ENCODE results near the gene LRWD1.
"Not testable (repeated sequence)": the region's sequence is repeated elsewhere in the genome, so short reads cannot be mapped to it uniquely, and the experiment has no call there.

Gene LRWD1

GRCh38 chr7:102469351-102469971 lies 4.7 kb downstream of the LRWD1 start:
- DNase-seq: no peak

- DNase-seq: no peak
Observed at GRCh38 chr7:102469972-102470825, 5.4 kb downstream of the LRWD1 start.

GRCh38 chr7:102471791-102472125 lies 7.0 kb downstream of the LRWD1 start:
- no peak for DNase-seq

GRCh38 chr7:102472126-102473041 lies 7.6 kb downstream of the LRWD1 start:
- no peak for DNase-seq

- DNase-seq: no peak
Observed at GRCh38 chr7:102473271-102473991, 8.6 kb downstream of the LRWD1 start.

GRCh38 chr7:102474116-102474515 lies 9.3 kb downstream of the LRWD1 start:
- DNase-seq: not testable (repeated sequence)

GRCh38 chr7:102474736-102475435 lies 10.1 kb downstream of the LRWD1 start:
- DNase-seq: not testable (repeated sequence)

- not testable (repeated sequence) for DNase-seq
Observed at GRCh38 chr7:102478314-102479208, 13.8 kb downstream of the LRWD1 start, which contains the start of gene POLR2J. Gene POLR2J, minus strand, starts transcription at chr7:102478922. Its CDS starts 62 bp downstream, at chr7:102478860.

- DNase-seq: not testable (repeated sequence)
Observed at GRCh38 chr7:102479209-102479584, 14.4 kb downstream of the LRWD1 start.

- not testable (repeated sequence) for DNase-seq
Observed at GRCh38 chr7:102479982-102480637, 15.3 kb downstream of the LRWD1 start.

GRCh38 chr7:102481962-102482361 lies 17.2 kb downstream of the LRWD1 start:
- not testable (repeated sequence) for DNase-seq

GRCh38 chr7:102484317-102484716 lies 19.5 kb downstream of the LRWD1 start:
- DNase-seq: not testable (repeated sequence)

- not testable (repeated sequence) for DNase-seq
Observed at GRCh38 chr7:102490529-102491075, 25.8 kb downstream of the LRWD1 start.

GRCh38 chr7:102493220-102493935 lies 28.6 kb downstream of the LRWD1 start:
- DNase-seq: not testable (repeated sequence)

- not testable (repeated sequence) for DNase-seq
Observed at GRCh38 chr7:102494026-102494425, 29.2 kb downstream of the LRWD1 start.

GRCh38 chr7:102494473-102495149 lies 29.8 kb downstream of the LRWD1 start:
- not testable (repeated sequence) for DNase-seq

- DNase-seq: not testable (repeated sequence)
Observed at GRCh38 chr7:102496861-102497260, 32.1 kb downstream of the LRWD1 start.

- not testable (repeated sequence) for DNase-seq
Observed at GRCh38 chr7:102497308-102497707, 32.5 kb downstream of the LRWD1 start.
